KOPT-K1 (cell line): ENCODE results near the gene TPTE2.
"Not testable (repeated sequence)": the region's sequence is repeated elsewhere in the genome, so short reads cannot be mapped to it uniquely, and the experiment has no call there.

ENCODE experiments used
- H3K27ac ChIP-seq: fragments of 200-600 bp; sonication (generic); 2 replicates; pipeline ENCODE4 v1.5.1; 2016; ENCODE audit warnings: antibody characterized with exemption, mild to moderate bottlenecking, low read depth, low read length; ENCODE audit not compliant: poor library complexity, severe bottlenecking
- H3K36me3 ChIP-seq: fragments of 200-600 bp; sonication (generic); 2 replicates; pipeline ENCODE4 v1.5.1; 2017; ENCODE audit warnings: antibody characterized with exemption, mild to moderate bottlenecking, low read length, moderate library complexity; ENCODE audit not compliant: insufficient read depth
- H3K9me3 ChIP-seq: fragments of 200-600 bp; sonication (generic); 2 replicates; pipeline ENCODE4 v1.5.1; 2017; ENCODE audit warnings: antibody characterized with exemption, low read length, mild to moderate bottlenecking; ENCODE audit not compliant: insufficient read depth, poor library complexity, severe bottlenecking

TPTE2 gene

DNA sequence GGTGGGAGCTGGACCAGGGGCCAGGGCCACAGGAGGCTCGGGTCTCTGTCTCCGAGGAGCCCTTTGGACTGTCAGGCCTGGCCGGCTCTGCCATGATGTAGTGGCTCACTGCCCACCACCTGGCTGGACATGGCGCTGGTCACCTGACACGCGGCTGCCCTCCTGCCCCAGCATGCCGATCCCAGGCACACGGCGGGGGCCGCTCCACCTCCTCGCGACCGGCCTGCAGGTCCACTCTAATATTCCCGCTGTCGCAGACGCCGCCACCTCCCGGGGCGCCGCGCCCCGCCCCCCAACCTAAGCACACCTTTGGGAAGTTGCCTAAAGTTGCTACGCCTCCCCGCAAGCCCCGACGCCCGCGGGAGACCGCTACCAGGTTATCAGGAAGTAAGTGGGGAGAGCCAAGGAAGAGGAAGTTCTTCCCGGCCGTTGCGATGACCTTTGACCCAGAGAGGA is at the start of gene TPTE2:
Gene TPTE2, minus strand, starts transcription at position 406 of the 456 bp plus-strand sequence. CDS start 58,298 bp downstream, outside the sequence.
- not testable (repeated sequence) for H3K27ac ChIP-seq, H3K9me3 ChIP-seq, H3K36me3 ChIP-seq

DNA sequence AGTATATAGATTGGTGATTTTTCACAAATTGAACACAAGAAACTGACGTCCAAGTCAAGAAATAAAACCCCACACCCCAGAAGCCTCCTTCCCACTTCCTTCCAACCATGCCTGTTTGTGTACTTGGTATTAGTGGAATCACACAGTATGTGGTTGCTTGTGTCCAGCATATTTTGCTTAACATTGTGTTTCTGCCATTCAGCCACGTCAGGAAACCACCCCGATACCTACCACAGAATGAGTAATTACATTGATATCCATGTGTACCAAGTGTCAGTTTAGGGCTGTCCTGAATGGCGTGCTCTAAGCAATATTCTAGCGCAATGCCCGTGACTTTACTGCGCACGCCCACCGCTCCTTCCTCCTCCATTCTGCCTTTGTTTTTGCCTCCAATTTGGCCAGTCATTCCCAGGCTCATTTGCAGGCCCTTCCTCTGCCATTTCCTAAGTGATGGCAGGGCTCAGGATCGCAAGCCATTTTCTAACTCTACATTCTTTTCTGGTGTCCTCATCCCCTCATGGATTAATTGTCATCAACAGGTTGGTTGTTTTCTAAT is 46.3 kb upstream of the TPTE2 start:
- Histone ChIP-seq H3K36me3 (no peaks in the 10 kb centered on the region), H3K27ac (no peak overlapping the region), H3K9me3 (peaks cover 29% of the 10 kb centered on the region)

DNA sequence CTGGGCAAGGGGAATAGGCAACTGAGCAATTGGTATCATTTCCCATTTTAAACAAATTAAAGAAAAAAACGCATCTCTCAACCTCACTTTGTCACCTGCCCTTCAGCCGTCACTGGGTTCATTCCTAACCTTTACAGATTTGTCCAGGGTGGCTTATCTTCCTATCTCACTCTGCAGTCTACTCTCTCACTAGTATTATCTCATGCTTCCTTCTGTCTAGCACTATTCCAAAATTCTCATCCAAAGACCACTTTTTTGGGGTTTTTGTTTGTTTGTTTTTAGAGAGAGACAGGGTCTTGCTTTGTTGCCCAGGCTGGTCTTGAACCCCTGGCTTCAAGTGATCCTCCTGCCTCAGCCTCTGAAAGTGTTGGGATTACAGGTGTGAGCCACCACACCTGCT is 45.4 kb upstream of the TPTE2 start:
- Histone ChIP-seq H3K27ac (no peak overlapping the region), H3K36me3 (no peaks in the 10 kb centered on the region), H3K9me3 (peaks cover 29% of the 10 kb centered on the region)

DNA sequence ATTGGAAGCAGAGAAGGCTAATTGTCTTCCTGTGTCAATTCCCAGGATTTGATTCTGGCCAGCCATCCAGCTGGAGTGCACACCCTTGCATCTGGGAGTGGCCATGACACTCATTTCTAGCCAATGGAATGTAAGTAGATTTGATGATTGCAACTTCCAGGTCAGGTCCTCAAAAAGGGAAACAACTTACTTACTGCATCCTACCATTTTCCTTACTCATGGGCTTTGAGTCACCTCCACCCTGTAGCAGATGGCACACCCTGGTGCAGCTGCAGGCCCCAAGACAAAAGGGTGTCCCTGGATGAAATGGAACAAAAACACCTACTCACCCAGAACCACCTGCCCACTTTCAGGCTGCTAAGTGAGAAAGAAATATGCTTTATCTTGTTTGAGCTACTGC is 44.8 kb upstream of the TPTE2 start:
- Histone ChIP-seq H3K36me3 (no peaks in the 10 kb centered on the region), H3K27ac (no peak overlapping the region), H3K9me3 (peaks cover 29% of the 10 kb centered on the region)

DNA sequence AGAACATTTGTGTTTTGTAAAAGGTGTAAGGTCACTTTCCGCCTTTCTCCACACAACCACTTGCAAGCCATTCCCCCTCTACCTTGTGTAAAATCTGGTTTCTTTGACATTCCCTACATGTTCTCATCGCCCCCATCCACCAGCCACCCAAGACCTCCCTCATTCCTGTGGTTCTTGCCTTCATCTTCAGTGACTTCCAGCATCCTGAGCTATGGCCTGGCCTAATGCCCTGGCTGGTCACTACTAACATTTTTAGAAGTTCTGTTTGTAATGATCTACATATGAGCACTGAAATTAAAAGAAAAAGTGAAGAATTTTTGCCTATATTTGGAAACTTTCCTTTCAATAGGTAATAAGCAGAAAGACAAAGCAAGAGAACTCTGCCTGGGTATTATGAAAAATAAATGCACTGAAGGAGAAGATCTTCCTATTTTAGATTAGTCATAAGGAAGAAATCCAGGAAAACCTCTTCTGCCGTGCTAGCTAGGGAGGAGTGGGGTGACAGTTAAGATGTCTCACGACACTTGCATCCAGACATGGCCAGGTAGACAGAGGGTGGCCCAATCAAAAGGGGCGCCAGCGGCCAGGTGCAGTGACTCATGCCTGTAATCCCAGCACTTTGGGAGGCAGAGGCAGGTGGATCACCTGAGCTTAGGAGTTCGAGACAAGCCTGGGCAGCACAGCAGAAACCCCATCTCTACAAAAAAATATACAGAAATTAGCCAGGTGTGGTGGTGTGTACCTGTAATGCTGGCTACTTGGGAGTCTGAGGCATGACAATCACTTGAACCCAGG is 44.0 kb upstream of the TPTE2 start:
- Histone ChIP-seq H3K27ac (no peak overlapping the region), H3K9me3 (peaks cover 29% of the 10 kb centered on the region), H3K36me3 (no peaks in the 10 kb centered on the region)

DNA sequence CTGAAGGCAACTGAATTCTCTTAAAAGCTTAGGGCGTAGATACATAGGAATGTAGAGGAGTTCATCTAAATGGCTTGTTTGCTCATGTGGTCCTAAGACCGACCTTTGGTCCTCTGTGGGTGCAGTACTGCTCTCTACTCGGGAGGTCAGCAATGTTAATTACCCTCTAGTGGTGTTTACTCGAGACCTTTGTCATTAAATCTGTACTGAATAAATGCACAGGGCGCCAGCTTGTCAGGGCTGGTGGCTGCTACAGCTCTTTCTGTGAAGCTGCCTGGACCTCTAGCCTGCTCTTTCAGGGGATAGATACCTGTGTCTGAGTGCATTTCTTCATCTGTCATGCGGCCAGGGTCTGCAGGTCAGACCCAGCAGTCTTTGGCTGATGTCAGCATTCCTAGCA is 43.0 kb upstream of the TPTE2 start:
- no peak overlapping the region for H3K27ac ChIP-seq
- no peaks in the 10 kb centered on the region for H3K36me3 ChIP-seq
- peaks cover 29% of the 10 kb centered on the region for H3K9me3 ChIP-seq

DNA sequence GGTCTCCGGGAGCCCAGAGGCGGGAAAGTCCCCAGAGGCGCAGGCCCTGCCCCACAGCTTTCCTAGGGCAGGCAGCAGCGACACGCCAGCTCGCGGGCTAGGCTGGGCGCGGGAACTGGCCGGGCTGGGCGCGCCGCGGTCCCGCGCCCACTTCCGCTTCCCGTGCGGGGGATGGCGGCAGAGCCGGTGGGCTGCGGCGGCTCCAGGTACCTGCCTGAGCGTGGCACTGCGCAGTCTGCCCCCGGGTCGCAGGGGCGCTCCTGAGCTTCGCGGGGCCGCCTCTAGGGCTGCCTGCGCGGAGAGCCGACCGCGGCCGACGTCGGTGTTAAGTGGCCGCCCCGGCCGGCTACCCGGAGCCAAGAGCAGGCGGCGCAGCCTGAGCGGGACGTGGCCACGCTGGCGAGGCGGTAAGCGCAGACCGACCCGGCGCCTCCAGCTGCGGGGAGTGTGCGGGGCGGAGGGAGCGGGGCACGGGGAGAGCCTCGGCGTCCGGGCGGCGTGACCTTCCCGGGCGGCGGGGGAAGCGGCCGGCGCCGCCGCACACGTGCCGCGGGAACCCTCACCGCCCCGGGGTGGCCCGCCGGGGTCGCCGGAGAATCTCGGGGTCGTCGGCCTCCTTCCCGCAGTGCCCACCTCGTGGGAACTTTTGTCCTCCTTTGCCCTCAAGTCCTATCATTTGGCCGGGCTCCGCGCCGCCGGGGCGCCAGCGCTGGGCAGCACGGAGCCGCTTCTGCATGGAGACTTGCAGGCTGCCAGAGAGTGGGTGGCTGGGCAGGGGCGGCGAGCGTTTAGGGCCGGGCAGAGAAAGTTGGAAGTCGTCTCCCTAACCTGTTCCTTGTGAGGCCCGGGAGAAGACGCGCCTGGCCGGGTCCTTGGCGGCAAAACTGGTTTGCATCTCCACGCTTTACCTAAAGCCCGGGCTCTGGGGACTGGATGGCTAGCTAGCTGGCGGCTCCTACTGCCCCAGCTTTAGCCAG is 40.7 kb upstream of the TPTE2 start:
- H3K36me3 ChIP-seq, result no peaks in the 10 kb centered on the region
- H3K9me3 ChIP-seq, result peaks cover 29% of the 10 kb centered on the region
- no peak overlapping the region for H3K27ac ChIP-seq

DNA sequence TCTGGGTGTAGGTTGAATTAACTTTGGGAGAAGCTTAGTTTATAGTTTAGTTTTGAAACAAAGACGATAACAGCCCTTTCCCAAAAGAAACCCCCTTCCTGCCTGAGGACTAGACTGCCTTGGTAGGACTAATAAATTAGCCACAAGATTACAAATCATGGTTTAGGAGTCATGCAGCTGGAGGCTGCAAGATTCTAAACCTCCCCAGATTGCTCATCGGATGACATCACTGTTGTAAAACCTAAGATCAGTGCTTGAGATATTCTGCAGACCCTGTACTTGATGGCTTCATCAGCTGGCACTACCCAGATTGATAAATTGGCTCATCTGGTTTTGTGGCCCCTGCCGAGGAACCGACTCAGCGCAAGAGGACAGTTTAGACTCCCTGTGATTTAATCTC is 36.2 kb upstream of the TPTE2 start:
- Histone ChIP-seq H3K36me3 (no peaks in the 10 kb centered on the region), H3K9me3 (no peaks in the 10 kb centered on the region), H3K27ac (no peak overlapping the region)

DNA sequence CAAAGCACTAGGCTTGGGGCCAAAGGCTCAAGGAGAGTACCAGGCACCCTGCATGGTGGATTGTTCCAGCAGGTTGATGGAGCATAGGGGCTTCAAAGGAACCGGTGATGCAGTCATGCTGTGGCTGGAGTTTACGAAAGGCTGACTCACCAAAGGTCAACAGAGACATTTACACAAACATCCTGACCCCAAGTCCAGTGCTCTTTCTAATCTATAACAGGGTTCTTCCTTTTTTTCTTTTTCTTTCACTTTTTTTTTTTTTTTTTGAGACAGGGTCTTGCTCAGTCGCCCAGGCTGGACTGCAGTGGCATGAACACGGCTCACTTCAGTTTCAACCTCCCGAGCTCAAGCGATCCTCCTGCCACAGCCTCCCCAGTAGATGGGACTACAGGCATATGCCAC is 35.6 kb upstream of the TPTE2 start:
- Histone ChIP-seq H3K9me3 (no peaks in the 10 kb centered on the region), H3K36me3 (no peaks in the 10 kb centered on the region), H3K27ac (no peak overlapping the region)

DNA sequence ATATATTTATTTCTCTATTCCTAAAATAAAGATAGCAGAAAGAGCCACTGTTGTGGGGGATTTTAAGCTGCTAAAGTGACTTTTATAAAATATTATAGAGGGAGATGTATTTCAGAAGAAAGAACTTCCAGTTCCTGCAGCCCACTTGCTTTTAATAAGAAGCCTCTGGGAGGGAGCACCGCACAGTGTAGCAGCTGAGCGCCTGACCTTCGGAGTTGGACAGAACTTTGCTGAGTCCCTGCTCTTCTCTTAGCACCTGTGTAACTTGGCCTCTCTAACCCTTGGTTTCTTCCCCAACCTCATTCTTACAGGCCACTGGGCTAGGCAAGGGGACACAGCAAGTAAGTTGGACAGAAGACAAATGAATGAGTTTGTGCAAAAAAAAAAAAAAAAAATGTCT is 34.8 kb upstream of the TPTE2 start:
- H3K9me3 ChIP-seq, result no peaks in the 10 kb centered on the region
- H3K36me3 ChIP-seq, result no peaks in the 10 kb centered on the region
- H3K27ac ChIP-seq, result no peak overlapping the region

DNA sequence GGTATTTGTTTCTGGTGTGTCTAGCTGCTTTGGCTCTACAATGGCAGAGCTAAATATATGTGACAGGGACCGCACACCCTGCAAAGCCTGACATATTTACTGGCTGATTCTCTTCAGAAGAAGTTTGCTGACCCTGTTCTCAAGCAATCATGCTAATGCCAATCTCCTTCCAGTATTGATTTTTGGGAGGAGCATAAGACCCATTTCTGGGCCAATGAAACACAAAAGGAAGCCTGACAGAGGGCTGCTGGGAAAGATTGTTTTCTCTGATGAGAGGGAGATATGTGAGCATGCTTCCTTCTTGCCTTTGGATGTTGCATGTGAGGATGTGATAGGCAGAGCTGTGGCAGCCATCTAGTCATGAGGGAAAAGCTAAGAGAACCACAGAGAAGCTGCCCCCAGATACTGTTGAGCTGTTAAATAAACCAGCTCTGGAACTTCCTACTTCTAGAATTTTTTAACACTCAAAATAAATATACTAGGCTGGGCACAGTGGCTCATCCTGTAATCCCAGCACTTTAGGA is 31.4 kb upstream of the TPTE2 start:
- Histone ChIP-seq H3K27ac (no peak overlapping the region), H3K36me3 (no peaks in the 10 kb centered on the region), H3K9me3 (no peaks in the 10 kb centered on the region)

DNA sequence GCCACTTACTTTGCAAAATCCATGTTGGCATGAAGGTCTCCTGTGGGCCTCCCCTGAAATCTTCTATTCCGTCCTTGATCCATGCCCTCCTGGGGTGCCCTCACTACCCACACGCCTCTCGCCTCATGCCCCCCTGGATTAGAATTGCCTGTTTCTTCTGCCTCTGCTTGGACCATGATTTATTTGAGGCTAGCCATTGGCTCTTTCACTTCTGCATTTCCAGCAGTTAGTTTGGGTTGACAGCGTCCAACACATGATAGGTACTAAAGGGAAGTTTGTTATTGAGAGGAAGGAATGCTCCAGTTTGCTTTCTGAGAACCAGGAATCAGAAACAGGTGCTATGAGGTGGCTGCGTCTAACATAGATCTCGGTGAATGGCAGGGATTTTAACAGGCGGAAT is 30.5 kb upstream of the TPTE2 start:
- H3K27ac ChIP-seq, result no peak overlapping the region
- H3K36me3 ChIP-seq, result no peaks in the 10 kb centered on the region
- H3K9me3 ChIP-seq, result no peaks in the 10 kb centered on the region

DNA sequence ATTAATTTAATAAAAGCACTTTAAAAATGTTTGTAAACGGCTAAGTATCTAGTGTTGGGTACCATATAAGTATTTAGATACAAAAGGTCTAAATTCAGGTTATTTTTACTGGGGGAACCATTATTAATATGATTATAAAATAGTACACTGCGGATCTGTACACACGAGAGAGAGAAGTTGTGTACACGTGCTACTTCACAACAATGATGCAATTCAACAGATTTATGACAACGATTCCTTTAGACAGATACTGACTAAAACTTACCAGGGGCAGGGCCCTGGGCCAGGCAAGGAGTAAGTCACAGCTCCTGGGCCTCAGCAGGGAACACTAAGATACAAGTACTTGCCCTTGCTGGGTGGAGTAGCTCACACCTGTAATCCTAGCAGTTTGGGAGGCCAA is 29.1 kb upstream of the TPTE2 start:
- Histone ChIP-seq H3K36me3 (no peaks in the 10 kb centered on the region), H3K27ac (no peak overlapping the region), H3K9me3 (peaks cover 4% of the 10 kb centered on the region)

DNA sequence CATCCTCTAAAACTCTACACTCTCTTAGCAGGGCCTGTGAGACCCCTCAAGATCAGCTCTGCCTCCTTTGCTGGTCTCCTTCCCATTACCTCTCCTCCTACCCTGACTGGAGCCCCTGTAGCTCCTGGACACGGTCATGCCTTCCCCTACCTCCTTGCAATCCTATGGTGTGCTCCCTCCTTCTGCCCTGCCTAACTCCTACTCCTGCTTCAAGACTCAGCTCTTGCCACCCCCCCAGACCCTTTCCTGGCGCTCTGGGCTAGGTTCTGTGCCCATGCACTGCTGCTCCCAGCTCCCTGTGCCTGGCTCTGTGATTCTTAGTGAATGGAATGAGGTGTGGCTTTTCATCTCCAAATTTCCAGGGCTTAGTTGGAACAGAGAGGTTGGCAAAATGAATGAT is 28.0 kb upstream of the TPTE2 start:
- Histone ChIP-seq H3K9me3 (peaks cover 4% of the 10 kb centered on the region), H3K27ac (no peak overlapping the region), H3K36me3 (no peaks in the 10 kb centered on the region)
